OCI-LY3 (cell line): ENCODE results near the gene RHBDL1.

Experiments
- H2AFZ ChIP-seq: fragments of 200-600, 300-600 bp; shearing (Covaris generic); 2 replicates; pipeline ENCODE4 v1.6.0; 2014; ENCODE audit warnings: antibody characterized with exemption, low read depth, low read length
- H3K27ac ChIP-seq: fragments of 200-600, 300-600 bp; sonication (generic); 2 replicates; pipeline ENCODE4 v1.5.1; 2014; ENCODE audit warnings: mild to moderate bottlenecking, low read length, moderate library complexity, mixed read lengths
- H3K27me3 ChIP-seq: fragments of 200-600, 300-600 bp; sonication (generic); 2 replicates; pipeline ENCODE4 v1.6.1; 2014; ENCODE audit warnings: low read depth, low read length, mixed read lengths
- H3K36me3 ChIP-seq: fragments of 200-600, 300-600 bp; sonication (generic); replicated peaks from 2 replicates; pipeline ENCODE3; 2014; ENCODE audit warnings: low read depth, low read length, mixed read lengths
- H3K4me1 ChIP-seq: fragments of 300-600, 200-600 bp; sonication (generic); 2 replicates; pipeline ENCODE4 v1.6.1; 2014; ENCODE audit warnings: low read length, mixed read lengths
- H3K4me2 ChIP-seq: fragments of 200-600, 300-600 bp; sonication (generic); 2 replicates; pipeline ENCODE4 v1.6.1; 2014; ENCODE audit warnings: low read length, mixed read lengths
- H3K4me3 ChIP-seq: fragments of 300-600, 200-600 bp; sonication (generic); 2 replicates; pipeline ENCODE4 v1.5.1; 2014; ENCODE audit warnings: antibody characterized with exemption, mild to moderate bottlenecking, low read length, moderate library complexity
- H3K79me2 ChIP-seq: fragments of 300-600, 200-600 bp; shearing (Covaris generic); 2 replicates; pipeline ENCODE4 v1.6.1; 2014; ENCODE audit warnings: mild to moderate bottlenecking, low read length, mixed read lengths
- H3K9ac ChIP-seq: fragments of 300-600, 200-600 bp; shearing (Covaris generic); 2 replicates; pipeline ENCODE4 v1.6.0; 2014; ENCODE audit warnings: mild to moderate bottlenecking, low read length, moderate library complexity
- H3K9me3 ChIP-seq: fragments of 200-600, 300-600 bp; shearing (Covaris generic); 2 replicates; pipeline ENCODE4 v1.6.1; 2014; ENCODE audit warnings: low read length, mixed read lengths; ENCODE audit not compliant: insufficient read depth
- H4K20me1 ChIP-seq: fragments of 200-600, 300-600 bp; sonication (generic); 2 replicates; pipeline ENCODE4 v1.6.1; 2016; ENCODE audit warnings: low read length, mixed read lengths; ENCODE audit not compliant: insufficient read depth
- CTCF ChIP-seq: fragments of 200-600, 300-600 bp; sonication (generic); IDR thresholded peaks from 2 replicates; pipeline ENCODE4 v1.5.1; 2014; ENCODE audit warnings: antibody characterized with exemption, low read length, low read depth
- EZH2phosphoT487 ChIP-seq: fragments of 200-600 bp; shearing (Covaris generic); IDR thresholded peaks from 2 replicates; pipeline ENCODE4 v1.6.1; 2018; ENCODE audit warnings: antibody characterized with exemption, mixed run types, low read depth

Gene RHBDL1

GRCh38 chr16:692356-693108 is 17.1 kb downstream of the RHBDL1 start:
- no peaks in the 10 kb centered on the region for H4K20me1 ChIP-seq

GRCh38 chr16:693364-693763 is 17.9 kb downstream of the RHBDL1 start:
- H2AFZ ChIP-seq: no peak overlapping the region
- no peaks in the 10 kb centered on the region for H3K9me3 ChIP-seq
- no peaks in the 10 kb centered on the region for H4K20me1 ChIP-seq
- no peak overlapping the region for H3K4me2 ChIP-seq
- H3K27ac ChIP-seq: no peak overlapping the region
- H3K27me3 ChIP-seq: no peaks in the 10 kb centered on the region
- peaks cover 15% of the 10 kb centered on the region for H3K79me2 ChIP-seq
- no peaks in the 10 kb centered on the region for H3K36me3 ChIP-seq
- TF ChIP-seq EZH2phosphoT487 (no peak), CTCF (no peak)
- no peak overlapping the region for H3K9ac ChIP-seq
- H3K4me1 ChIP-seq: peaks cover 9% of the 10 kb centered on the region
- no peak overlapping the region for H3K4me3 ChIP-seq

More at GRCh38 chr16:692356-693108, 17.1 kb downstream of the RHBDL1 start:
- H3K4me3 ChIP-seq: no peak overlapping the region
- peaks cover 15% of the 10 kb centered on the region for H3K79me2 ChIP-seq
- H3K9ac ChIP-seq: no peak overlapping the region
- no peaks in the 10 kb centered on the region for H3K27me3 ChIP-seq
- no peaks in the 10 kb centered on the region for H3K9me3 ChIP-seq
- no peak for TF ChIP-seq CTCF
- TF ChIP-seq EZH2phosphoT487: no peak
- H2AFZ ChIP-seq: no peak overlapping the region
- H3K27ac ChIP-seq: no peak overlapping the region
- no peaks in the 10 kb centered on the region for H3K36me3 ChIP-seq
- peaks cover 9% of the 10 kb centered on the region for H3K4me1 ChIP-seq
- H3K4me2 ChIP-seq: no peak overlapping the region

- Histone ChIP-seq H3K4me3 (no peak overlapping the region), H3K9me3 (no peaks in the 10 kb centered on the region), H4K20me1 (no peaks in the 10 kb centered on the region), H2AFZ (no peak overlapping the region), H3K9ac (no peak overlapping the region), H3K36me3 (no peaks in the 10 kb centered on the region), H3K27ac (no peak overlapping the region), H3K27me3 (no peaks in the 10 kb centered on the region), H3K4me2 (no peak overlapping the region), H3K79me2 (peaks cover 13% of the 10 kb centered on the region), H3K4me1 (peaks cover 9% of the 10 kb centered on the region)
- TF ChIP-seq EZH2phosphoT487 (no peak), CTCF (no peak)
Observed at GRCh38 chr16:693766-694165, 18.3 kb downstream of the RHBDL1 start.

GRCh38 chr16:694187-694862 is 18.9 kb downstream of the RHBDL1 start:
- TF ChIP-seq EZH2phosphoT487 (no peak), CTCF (no peak)
- peaks cover 7% of the 10 kb centered on the region for H3K79me2 ChIP-seq
- H3K27ac ChIP-seq: no peak overlapping the region
- H3K36me3 ChIP-seq: no peaks in the 10 kb centered on the region
- H3K27me3 ChIP-seq: no peaks in the 10 kb centered on the region
- H3K9ac ChIP-seq: no peak overlapping the region
- 0 out of 2 replicates have a peak overlapping the region, but pooled peaks have one; percentile 62 for H3K4me2 ChIP-seq
- H4K20me1 ChIP-seq: no peaks in the 10 kb centered on the region
- H3K4me3 ChIP-seq: peak overlapping the region; percentile 87
- H3K9me3 ChIP-seq: no peaks in the 10 kb centered on the region
- no peak overlapping the region for H2AFZ ChIP-seq
- H3K4me1 ChIP-seq: peaks cover 3% of the 10 kb centered on the region
